ENCODE results near the gene KRTAP2-1.
"Not testable (repeated sequence)": the region's sequence is repeated elsewhere in the genome, so short reads cannot be mapped to it uniquely, and the experiment has no call there.

- TF ChIP-seq CTCF (conservative IDR thresholded peaks at IDR 0.05; ENCODE audit: low read depth, low read length); EZH2 (IDR thresholded peaks at IDR 0.05; ENCODE audit: low read length, unreplicated experiment): not testable (repeated sequence)
Observed at GRCh38 chr17:41088760-41089352, 41.7 kb upstream of the KRTAP2-1 start.

Measured in PC-3 (cell line).